HEK293T (cell line): Measurements from ENCODE around the gene PCGF3.

Experiments used
- CTCF ChIA-PET: fragments of 350-600 bp; formaldehyde crosslinking; extraction: SDS; loops from one replicate; lab custom pipeline; 2021; ENCODE audit warnings: antibody characterized with exemption, inconsistent platforms; lab: Yijun Ruan, JAX
- POLR2A ChIA-PET: fragments of 350-600 bp; formaldehyde crosslinking; extraction: SDS; loops from one replicate; lab custom pipeline; 2020; ENCODE audit warnings: antibody characterized with exemption, inconsistent platforms; lab: Yijun Ruan, JAX
- DNase-seq: peaks from one replicate; pipeline ENCODE4 v3.0.0; 2012; ENCODE audit warnings: mixed read lengths; ENCODE audit errors: extremely low spot score
- ARNT ChIP-seq: fragments of 450-650 bp; IDR thresholded peaks from 2 replicates; pipeline ENCODE4 v1.6.1; 2017; ENCODE audit warnings: mild to moderate bottlenecking
- BHLHE40 ChIP-seq: fragments of 450-650 bp; IDR thresholded peaks from 2 replicates; pipeline ENCODE4 v1.6.1; 2016; ENCODE audit warnings: mild to moderate bottlenecking, moderate library complexity, borderline replicate concordance
- CTBP1 ChIP-seq: fragments of 450-650 bp; IDR thresholded peaks from 2 replicates; pipeline ENCODE4 v1.6.1; 2016; ENCODE audit warnings: borderline replicate concordance
- ELF4 ChIP-seq: fragments of 450-650 bp; IDR thresholded peaks from 2 replicates; pipeline ENCODE4 v1.6.1; 2017; ENCODE audit warnings: antibody characterized with exemption
- FOXA1 ChIP-seq: fragments of 450-650 bp; IDR thresholded peaks from 2 replicates; pipeline ENCODE4 v1.6.1; 2016; ENCODE audit warnings: mild to moderate bottlenecking
- FOXK2 ChIP-seq: fragments of 450-650 bp; IDR thresholded peaks from 2 replicates; pipeline ENCODE4 v1.6.1; 2016; ENCODE audit warnings: mild to moderate bottlenecking
- FOXM1 ChIP-seq: fragments of 450-650 bp; IDR thresholded peaks from 2 replicates; pipeline ENCODE4 v1.6.1; 2017; ENCODE audit warnings: mild to moderate bottlenecking, borderline replicate concordance
- HDGF ChIP-seq: fragments of 450-650 bp; IDR thresholded peaks from 2 replicates; pipeline ENCODE4 v1.6.1; 2017; ENCODE audit warnings: antibody characterized with exemption, borderline replicate concordance
- L3MBTL2 ChIP-seq: fragments of 450-650 bp; conservative IDR thresholded peaks from 2 replicates; pipeline ENCODE4 v1.6.1; 2016; ENCODE audit warnings: mild to moderate bottlenecking
- LEF1 ChIP-seq: fragments of 450-650 bp; IDR thresholded peaks from 2 replicates; pipeline ENCODE4 v1.6.1; 2017; ENCODE audit warnings: mild to moderate bottlenecking, borderline replicate concordance
- NFRKB ChIP-seq: fragments of 450-650 bp; IDR thresholded peaks from 2 replicates; pipeline ENCODE4 v1.6.1; 2016; ENCODE audit warnings: mild to moderate bottlenecking, moderate library complexity
- SP1 ChIP-seq: fragments of 450-650 bp; IDR thresholded peaks from 2 replicates; pipeline ENCODE4 v1.6.1; 2017
- SUZ12 ChIP-seq: fragments of 450-650 bp; IDR thresholded peaks from 2 replicates; pipeline ENCODE4 v1.6.1; 2016; ENCODE audit warnings: mild to moderate bottlenecking
- TARDBP ChIP-seq: fragments of 450-650 bp; IDR thresholded peaks from 2 replicates; pipeline ENCODE4 v1.6.1; 2016
- ZNF384 ChIP-seq: fragments of 450-650 bp; IDR thresholded peaks from 2 replicates; pipeline ENCODE4 v1.6.1; 2016
- TF ChIP-seq, protein P1 (sequence below): fragments of 450-650 bp; IDR thresholded peaks from 2 replicates; pipeline ENCODE4 v1.6.1; 2016

PCGF3 gene

DNA sequence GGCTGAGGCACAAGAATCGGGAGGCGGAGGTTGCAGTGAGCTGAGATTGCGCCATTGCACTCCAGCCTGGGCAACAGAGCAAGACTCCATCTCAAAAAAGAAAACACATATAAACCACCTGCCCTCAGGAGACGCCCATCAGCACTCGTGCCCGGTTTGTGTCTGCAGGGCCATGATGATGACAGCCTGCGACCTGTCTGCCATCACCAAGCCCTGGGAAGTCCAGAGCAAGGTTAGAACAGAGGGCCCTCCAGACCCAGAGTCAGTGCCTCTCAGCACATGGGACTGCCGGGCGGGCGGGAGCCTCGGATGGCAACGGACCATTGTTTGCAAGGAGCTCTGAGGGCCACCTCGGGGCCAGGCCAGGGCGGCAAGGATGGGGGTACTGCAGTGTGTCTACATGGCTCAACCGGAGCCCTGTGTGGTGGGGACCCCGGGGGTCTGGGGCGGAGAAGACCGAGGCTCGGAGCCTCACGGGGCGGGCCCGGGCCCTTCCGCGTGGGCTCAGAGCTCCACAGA, 40.9 kb upstream of the PCGF3 start:
- POLR2A ChIA-PET = interaction anchor here (1.9 kb wide), 1 partner anchor 10 kb away, joined by 6 read pairs; the partner anchor contains the start of genes ATP5ME and MYL5
- CTCF ChIA-PET = no interaction called here
- TF ChIP-seq NFRKB = no peak
- TF ChIP-seq SUZ12 = no peak
- no peak for TF ChIP-seq FOXM1
- TF ChIP-seq BHLHE40 = no peak
- no peak for TF ChIP-seq L3MBTL2
- no peak for TF ChIP-seq SP1
- no peak for TF ChIP-seq TARDBP
- no peak for TF ChIP-seq HDGF
- no peak for TF ChIP-seq CTBP1
- no peak for TF ChIP-seq FOXA1
- no peak for TF ChIP-seq ZNF384
- no peak for TF ChIP-seq LEF1
- TF ChIP-seq FOXK2 = no peak
- TF ChIP-seq, protein P1, sequence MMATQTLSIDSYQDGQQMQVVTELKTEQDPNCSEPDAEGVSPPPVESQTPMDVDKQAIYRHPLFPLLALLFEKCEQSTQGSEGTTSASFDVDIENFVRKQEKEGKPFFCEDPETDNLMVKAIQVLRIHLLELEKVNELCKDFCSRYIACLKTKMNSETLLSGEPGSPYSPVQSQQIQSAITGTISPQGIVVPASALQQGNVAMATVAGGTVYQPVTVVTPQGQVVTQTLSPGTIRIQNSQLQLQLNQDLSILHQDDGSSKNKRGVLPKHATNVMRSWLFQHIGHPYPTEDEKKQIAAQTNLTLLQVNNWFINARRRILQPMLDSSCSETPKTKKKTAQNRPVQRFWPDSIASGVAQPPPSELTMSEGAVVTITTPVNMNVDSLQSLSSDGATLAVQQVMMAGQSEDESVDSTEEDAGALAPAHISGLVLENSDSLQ = no peak
- no peak for TF ChIP-seq ARNT
- no peak for TF ChIP-seq ELF4
- no peak for DNase-seq

DNA sequence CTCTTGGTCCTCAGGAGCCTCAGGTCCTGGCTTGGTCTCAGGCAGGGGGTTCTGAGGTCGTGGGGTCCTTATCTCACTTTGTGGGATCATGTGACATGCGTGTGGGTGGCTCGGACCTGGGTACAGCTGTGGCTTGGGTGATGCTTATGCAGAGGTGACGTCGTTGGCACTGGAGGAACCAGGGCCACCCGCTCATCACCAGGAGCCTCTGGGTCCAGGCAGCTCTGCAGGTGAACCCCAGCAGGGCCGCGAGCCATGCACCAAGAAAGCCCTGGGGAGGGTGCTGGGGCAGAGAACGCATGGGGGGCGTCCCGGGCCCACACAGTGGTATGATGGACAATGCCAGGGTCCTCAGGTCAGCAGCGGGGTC, 40.3 kb upstream of the PCGF3 start:
- TF ChIP-seq FOXM1 = no peak
- no peak for TF ChIP-seq LEF1
- TF ChIP-seq ZNF384 = no peak
- TF ChIP-seq ELF4 = no peak
- TF ChIP-seq, protein P1 = no peak
- TF ChIP-seq SP1 = no peak
- TF ChIP-seq TARDBP = no peak
- TF ChIP-seq SUZ12 = no peak
- TF ChIP-seq CTBP1 = no peak
- no peak for TF ChIP-seq L3MBTL2
- TF ChIP-seq BHLHE40 = no peak
- TF ChIP-seq ARNT = no peak
- no peak for TF ChIP-seq FOXK2
- TF ChIP-seq FOXA1 = no peak
- no peak for TF ChIP-seq NFRKB
- no peak for TF ChIP-seq HDGF
- POLR2A ChIA-PET = interaction anchor here (1.9 kb wide), 1 partner anchor 9 kb away, joined by 6 read pairs; the partner anchor contains the start of genes ATP5ME and MYL5

DNA sequence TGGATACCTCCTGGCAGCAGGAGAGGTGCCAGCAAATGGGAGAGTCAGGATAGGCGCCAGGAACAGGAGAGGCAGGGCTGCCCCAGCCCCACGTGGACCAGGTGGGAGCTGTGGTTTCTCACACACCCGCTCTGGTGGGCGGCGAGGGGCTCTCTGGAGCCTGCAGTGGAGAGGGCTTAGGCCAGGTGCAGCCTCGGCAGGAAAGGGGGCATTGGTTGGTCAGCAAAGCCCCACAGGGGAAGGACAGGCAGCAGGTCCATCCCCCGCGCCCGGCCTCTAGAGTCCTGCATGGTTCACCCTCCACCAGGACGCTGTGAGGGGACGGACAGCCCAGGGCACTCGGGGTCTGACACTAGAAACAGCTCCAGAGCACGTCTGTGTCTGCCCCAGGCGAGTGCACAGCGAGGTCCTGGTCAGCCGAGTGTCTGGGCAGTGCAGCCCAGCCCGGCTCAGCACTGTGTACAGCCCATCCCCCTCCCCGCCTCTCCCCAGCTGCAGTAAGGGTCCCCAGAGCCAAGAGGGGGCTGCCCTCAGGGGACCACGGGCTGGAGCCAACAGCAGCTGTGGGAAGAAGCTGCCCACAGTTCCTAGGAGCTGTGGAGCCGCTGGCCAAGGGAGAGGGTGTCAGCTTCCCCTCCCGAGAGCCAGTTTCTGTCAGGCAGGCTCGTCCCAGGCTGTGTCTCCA, 39.7 kb upstream of the PCGF3 start:
- POLR2A ChIA-PET = interaction anchor here (1.3 kb wide), 1 partner anchor 11 kb away, joined by 4 read pairs; no protein-coding TSS in a partner anchor
- TF ChIP-seq FOXM1 (no peak), ELF4 (no peak), L3MBTL2 (no peak), SUZ12 (no peak), TARDBP (no peak), CTBP1 (no peak), HDGF (no peak), FOXK2 (no peak), BHLHE40 (no peak), ZNF384 (no peak)
- TF ChIP-seq, protein P1 = no peak
- DNase-seq = no peak
- CTCF ChIA-PET = interaction anchor here (0.7 kb wide), 2 partner anchors 65 to 335 kb away, joined by 3 read pairs; no protein-coding TSS in a partner anchor

More for the DNA sequence above, 40.3 kb upstream of the PCGF3 start:
- CTCF ChIA-PET = interaction anchor here (0.7 kb wide), 1 partner anchor 64 kb away, joined by 3 read pairs; no protein-coding TSS in a partner anchor
- DNase-seq = no peak

DNA sequence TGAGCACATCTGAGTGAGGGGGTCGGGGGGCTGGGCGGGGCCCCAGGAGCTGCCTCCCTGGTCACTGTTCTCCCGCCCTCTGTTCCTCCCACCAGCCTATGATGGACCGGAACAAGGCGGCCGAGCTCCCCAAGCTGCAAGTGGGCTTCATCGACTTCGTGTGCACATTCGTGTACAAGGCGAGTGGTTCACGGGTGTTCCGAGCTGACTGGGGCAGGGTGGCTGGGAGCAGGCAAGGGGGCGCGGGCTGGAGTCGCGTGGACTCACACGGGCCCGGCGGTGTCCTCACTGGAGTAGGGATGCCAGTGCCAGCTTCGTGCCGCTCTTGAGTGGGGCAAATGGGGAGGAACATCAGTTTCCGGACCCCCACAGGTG, 39.2 kb upstream of the PCGF3 start:
- POLR2A ChIA-PET = interaction anchor here (1.3 kb wide), 1 partner anchor 11 kb away, joined by 4 read pairs; no protein-coding TSS in a partner anchor
- CTCF ChIA-PET = interaction anchor here (0.7 kb wide), 1 partner anchor 335 kb away, joined by 3 read pairs; no protein-coding TSS in a partner anchor
- no peak for DNase-seq
- TF ChIP-seq HDGF (no peak), TARDBP (no peak), SP1 (no peak), ZNF384 (no peak)

DNA sequence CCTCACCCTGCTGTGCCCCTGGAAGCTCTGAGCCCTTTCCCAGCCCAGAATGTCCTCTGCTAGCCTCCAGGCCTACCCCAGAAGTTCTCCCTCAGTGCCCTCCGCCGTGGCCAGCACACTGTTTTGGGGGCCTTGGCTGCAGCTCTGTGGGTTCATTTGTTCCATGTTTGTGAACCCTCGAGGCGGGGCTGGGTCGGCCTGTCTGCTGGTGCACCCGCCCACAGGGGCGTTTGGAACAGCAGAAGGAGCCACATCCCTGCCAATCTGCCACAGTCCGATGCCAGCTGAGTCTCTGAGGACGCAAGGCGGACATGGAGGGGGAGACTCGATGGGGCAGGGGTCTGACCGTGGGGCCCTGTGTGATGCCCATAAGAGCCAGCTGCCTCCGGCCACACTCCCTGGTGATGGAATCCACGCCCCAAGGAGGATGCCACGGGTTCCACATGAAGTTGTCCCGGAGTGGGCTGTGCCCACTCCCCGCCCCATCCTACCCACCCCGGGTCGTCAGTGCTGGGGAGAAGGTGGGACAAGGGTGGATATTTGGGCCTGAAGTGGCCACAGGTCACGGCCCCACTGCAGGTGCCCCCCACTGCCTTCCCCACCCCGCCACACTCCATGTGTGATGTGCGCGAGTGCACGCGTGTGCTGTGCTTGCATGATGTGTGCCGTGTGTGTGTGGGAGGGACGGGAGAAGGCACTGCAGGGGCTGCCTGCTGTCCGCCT, 38.6 kb upstream of the PCGF3 start:
- CTCF ChIA-PET = interaction anchor here (0.7 kb wide), 1 partner anchor 336 kb away, joined by 3 read pairs; no protein-coding TSS in a partner anchor
- POLR2A ChIA-PET = interaction anchor here (1.3 kb wide), 1 partner anchor 10 kb away, joined by 4 read pairs; no protein-coding TSS in a partner anchor
- DNase-seq = no peak
- TF ChIP-seq FOXM1 = no peak
- TF ChIP-seq TARDBP = no peak
- TF ChIP-seq ELF4 = no peak
- TF ChIP-seq NFRKB = no peak
- TF ChIP-seq BHLHE40 = no peak
- TF ChIP-seq L3MBTL2 = no peak
- TF ChIP-seq FOXA1 = no peak
- TF ChIP-seq ARNT = no peak
- no peak for TF ChIP-seq LEF1
- TF ChIP-seq, protein P1 = no peak
- no peak for TF ChIP-seq SUZ12
- TF ChIP-seq ZNF384 = no peak
- TF ChIP-seq HDGF = no peak
- no peak for TF ChIP-seq FOXK2
